ENCODE measurements around the gene ZBTB45.
A peak's percentile ranks its signal among the peaks of the same experiment; 100 is the strongest.

Gene ZBTB45

GRCh38 chr19:58477871-58478270 lies 41.7 kb downstream of the ZBTB45 start:
- TF ChIP-seq, protein P1, sequence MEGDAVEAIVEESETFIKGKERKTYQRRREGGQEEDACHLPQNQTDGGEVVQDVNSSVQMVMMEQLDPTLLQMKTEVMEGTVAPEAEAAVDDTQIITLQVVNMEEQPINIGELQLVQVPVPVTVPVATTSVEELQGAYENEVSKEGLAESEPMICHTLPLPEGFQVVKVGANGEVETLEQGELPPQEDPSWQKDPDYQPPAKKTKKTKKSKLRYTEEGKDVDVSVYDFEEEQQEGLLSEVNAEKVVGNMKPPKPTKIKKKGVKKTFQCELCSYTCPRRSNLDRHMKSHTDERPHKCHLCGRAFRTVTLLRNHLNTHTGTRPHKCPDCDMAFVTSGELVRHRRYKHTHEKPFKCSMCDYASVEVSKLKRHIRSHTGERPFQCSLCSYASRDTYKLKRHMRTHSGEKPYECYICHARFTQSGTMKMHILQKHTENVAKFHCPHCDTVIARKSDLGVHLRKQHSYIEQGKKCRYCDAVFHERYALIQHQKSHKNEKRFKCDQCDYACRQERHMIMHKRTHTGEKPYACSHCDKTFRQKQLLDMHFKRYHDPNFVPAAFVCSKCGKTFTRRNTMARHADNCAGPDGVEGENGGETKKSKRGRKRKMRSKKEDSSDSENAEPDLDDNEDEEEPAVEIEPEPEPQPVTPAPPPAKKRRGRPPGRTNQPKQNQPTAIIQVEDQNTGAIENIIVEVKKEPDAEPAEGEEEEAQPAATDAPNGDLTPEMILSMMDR (IDR thresholded peaks at IDR 0.05; ENCODE audit: borderline replicate concordance, insufficient read depth, low read depth, low read length) = no peak
- no peak overlapping the region for H3K4me3 ChIP-seq (ENCODE audit: low read depth, low read length)

- TF ChIP-seq, protein P1 (IDR thresholded peaks at IDR 0.05; ENCODE audit: borderline replicate concordance, insufficient read depth, low read depth, low read length) = no peak
- H3K4me3 ChIP-seq (ENCODE audit: low read depth, low read length) = no peak overlapping the region
These were observed 42.5 kb downstream of the ZBTB45 start for GRCh38 chr19:58477130-58477529.

GRCh38 chr19:58476498-58477015 lies 43.1 kb downstream of the ZBTB45 start:
- H3K4me3 ChIP-seq (ENCODE audit: low read depth, low read length) = peak overlapping the region; percentile 63
- TF ChIP-seq, protein P1 (IDR thresholded peaks at IDR 0.05; ENCODE audit: borderline replicate concordance, insufficient read depth, low read depth, low read length) = no peak

- H3K4me3 ChIP-seq (ENCODE audit: low read depth, low read length) = peak within 1 kb of the TSS; percentile 63
- TF ChIP-seq, protein P1 (IDR thresholded peaks at IDR 0.05; ENCODE audit: borderline replicate concordance, insufficient read depth, low read depth, low read length) = 0 out of 2 replicates have a peak, but pooled peaks have one; percentile 0
These were observed 43.7 kb downstream of the ZBTB45 start, which contains the start of gene ZNF446 for GRCh38 chr19:58475714-58476497. Gene ZNF446 (plus strand): TSS chr19:58476352. CDS start chr19:58477219, 867 bp downstream.

DNA sequence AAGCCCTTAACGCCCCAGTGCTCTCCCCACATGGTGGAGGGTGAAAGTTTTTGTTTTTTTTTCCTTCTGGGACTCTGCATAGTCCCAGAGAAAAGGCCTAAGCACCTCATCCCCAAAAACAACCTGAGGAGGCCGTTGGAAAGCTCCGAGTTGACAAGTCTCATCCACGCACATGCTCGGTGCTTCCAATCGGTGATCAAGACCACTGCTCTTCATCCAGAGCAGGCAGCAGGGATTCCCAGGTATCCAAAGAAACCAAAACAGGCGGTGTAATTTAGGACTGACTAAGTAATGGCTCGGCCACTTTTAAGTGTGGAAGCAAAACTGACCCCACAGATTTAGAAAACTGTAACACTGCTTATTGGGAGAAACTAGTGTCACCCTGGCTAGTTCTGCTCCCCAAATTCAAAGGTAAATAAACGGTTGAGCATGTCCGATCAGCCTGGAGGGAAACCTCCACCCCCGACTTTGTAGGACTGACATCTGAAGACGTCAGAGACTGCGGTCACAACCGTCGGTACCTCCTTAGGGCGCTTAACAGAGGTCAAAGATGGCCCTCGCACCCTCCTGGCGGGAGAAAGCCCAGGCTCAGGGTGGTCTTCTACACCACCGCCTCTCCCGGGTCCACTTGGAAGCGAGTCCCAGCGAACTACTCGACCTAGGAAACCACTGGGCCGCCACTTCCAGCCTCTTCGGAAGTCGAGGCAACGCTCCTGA lies 44.5 kb downstream of the ZBTB45 start:
- TF ChIP-seq, protein P1 (IDR thresholded peaks at IDR 0.05; ENCODE audit: borderline replicate concordance, insufficient read depth, low read depth, low read length) = no peak
- H3K4me3 ChIP-seq (ENCODE audit: low read depth, low read length) = peak overlapping the region; percentile 63

GRCh38 chr19:58474291-58474996 lies 45.2 kb downstream of the ZBTB45 start:
- TF ChIP-seq, protein P1 (IDR thresholded peaks at IDR 0.05; ENCODE audit: borderline replicate concordance, insufficient read depth, low read depth, low read length) = no peak
- no peak overlapping the region for H3K4me3 ChIP-seq (ENCODE audit: low read depth, low read length)

Data from GM12875 (cell line).